ENCODE results near the gene PER2. TPM values are rescaled to one million over a fixed set of nuclear protein-coding genes. Genes with fewer than 3 reads are reported as not detected.
A peak's percentile ranks its signal among the peaks of the same experiment; 100 is the strongest.

Gene PER2
- total RNA-seq, 2 donors from 2014 or later, result 5.2 to 9.4 TPM

DNA sequence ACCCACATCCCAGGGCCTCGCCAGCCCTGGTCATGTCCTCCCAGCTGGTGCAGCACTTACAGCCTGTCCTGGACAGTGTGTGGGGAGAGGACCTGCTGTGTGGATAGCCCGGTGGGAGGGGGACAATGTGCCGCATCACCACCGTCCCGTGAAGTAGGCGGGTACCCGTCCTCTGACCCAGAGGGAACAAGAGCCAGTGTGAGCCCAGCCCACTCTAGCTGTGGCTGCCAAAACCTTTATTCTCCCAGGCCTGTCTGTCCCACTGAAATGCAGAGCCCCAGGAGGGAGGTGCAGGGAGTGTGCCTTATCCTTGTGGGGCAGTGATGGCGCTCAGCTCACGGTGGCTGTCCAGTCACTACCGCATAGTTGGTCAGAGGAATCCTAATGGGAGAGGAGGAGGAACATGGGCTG is 33.6 kb upstream of the PER2 start:
- no peak for DNase-seq (ENCODE audit: low spot score)
- H3K27me3 ChIP-seq, result no peaks in the 10 kb centered on the region
- no peak overlapping the region for H3K4me3 ChIP-seq
- H3K27ac ChIP-seq, result no peak overlapping the region
- no peaks in the 10 kb centered on the region for H3K9me3 ChIP-seq
- H3K4me1 ChIP-seq, result peaks cover 0 to 21% of the 10 kb centered on the region in 2 donors
- H3K36me3 ChIP-seq, result peaks cover 3% of the 10 kb centered on the region
- TF ChIP-seq, protein P1, sequence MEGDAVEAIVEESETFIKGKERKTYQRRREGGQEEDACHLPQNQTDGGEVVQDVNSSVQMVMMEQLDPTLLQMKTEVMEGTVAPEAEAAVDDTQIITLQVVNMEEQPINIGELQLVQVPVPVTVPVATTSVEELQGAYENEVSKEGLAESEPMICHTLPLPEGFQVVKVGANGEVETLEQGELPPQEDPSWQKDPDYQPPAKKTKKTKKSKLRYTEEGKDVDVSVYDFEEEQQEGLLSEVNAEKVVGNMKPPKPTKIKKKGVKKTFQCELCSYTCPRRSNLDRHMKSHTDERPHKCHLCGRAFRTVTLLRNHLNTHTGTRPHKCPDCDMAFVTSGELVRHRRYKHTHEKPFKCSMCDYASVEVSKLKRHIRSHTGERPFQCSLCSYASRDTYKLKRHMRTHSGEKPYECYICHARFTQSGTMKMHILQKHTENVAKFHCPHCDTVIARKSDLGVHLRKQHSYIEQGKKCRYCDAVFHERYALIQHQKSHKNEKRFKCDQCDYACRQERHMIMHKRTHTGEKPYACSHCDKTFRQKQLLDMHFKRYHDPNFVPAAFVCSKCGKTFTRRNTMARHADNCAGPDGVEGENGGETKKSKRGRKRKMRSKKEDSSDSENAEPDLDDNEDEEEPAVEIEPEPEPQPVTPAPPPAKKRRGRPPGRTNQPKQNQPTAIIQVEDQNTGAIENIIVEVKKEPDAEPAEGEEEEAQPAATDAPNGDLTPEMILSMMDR (IDR thresholded peaks at IDR 0.05), result no peak

DNA sequence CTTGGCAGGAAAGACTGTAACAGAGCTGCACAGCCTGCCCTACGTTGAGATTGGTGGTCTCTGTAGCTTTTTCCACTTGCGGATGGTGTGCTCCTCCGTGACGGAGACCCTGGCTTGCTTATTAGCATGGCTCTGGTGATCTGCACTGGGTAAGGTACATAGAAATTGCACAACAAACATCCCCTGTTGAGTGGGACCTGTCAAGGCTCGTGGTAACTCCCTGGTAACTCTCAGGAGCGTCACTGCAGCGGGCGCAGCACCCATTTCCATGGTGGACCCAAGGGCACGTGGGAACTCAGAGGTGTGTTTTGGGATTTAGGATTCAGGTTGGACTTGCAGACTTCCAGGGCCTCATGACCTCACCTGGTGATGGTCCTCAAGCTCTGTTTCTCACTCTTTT is 33.1 kb upstream of the PER2 start:
- Histone ChIP-seq H3K27ac (no peak overlapping the region), H3K27me3 (no peaks in the 10 kb centered on the region), H3K4me3 (peak overlapping the region in 1 of 2 donors; percentile 84), H3K36me3 (peaks cover 3% of the 10 kb centered on the region), H3K9me3 (no peaks in the 10 kb centered on the region), H3K4me1 (peaks cover 0 to 21% of the 10 kb centered on the region in 2 donors)
- no peak for DNase-seq (ENCODE audit: low spot score)
- TF ChIP-seq, protein P1 (IDR thresholded peaks at IDR 0.05), result no peak

DNA sequence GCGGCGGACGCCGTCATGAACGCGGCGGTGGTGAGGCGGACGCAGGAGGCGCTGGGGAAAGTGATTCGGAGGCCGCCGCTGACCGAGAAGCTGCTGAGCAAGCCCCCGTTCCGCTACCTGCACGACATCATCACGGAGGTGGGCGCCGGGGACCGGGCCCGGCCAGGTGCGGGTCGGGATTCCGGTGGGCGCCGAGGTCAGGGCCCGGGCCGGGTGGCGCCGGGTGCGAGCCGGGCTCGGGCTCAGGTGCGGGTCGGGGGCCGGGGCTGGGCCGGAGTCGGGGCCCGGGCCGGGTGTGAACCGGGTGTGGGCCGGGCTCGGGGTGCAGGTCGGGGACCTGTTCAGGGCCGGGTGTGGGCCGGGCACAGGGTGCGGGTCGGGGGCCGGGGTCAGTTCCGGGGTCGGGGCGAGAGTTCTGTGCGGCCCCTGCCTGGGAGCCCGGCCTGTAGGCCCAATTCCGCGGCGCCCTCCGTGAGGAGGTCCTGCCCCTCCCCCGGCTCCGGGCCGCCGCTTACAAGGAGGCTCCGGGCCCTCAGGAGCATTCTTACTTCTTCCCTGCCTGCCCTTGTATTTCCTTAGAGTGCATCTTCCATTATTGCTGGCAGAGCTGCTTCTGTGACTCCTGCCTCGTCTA is 32.4 kb upstream of the PER2 start:
- TF ChIP-seq, protein P1 (IDR thresholded peaks at IDR 0.05), result no peak
- DNase-seq (ENCODE audit: low spot score), result no peak

DNA sequence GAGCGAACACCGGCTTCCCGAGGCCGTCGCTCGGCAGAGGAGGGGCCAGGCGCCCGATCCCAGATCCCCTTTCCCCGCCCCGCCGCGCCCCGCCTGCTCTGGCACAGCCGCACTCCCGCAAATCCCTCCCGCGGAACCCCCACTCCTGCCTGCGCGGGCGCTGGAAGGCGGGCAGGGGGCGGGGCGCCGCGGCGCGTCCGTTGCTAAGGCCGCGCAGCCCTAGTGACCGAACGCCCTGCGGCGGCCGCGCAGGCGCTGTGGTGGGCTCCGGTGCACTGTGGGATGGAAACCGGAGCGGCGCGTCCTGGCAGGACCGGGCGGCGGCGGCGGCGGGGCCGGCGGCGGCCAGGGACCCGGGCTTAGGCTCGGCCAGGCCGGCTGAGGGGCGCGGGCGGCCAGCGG is 31.8 kb upstream of the PER2 start, which contains the start of gene TRAF3IP1:
Gene TRAF3IP1, plus strand, starts transcription at position 273 of the 402 bp plus-strand sequence. CDS start 145 bp downstream, outside the sequence.
- Histone ChIP-seq H3K27ac (peak within 1 kb of the TSS; percentile 48 to 72), H3K36me3 (no peaks in the 10 kb centered on the region), H3K9me3 (no peaks in the 10 kb centered on the region), H3K4me3 (peak within 1 kb of the TSS; percentile 84 to 93), H3K4me1 (peaks cover 0 to 21% of the 10 kb centered on the region in 2 donors), H3K27me3 (no peaks in the 10 kb centered on the region)
- TF ChIP-seq, protein P1 (IDR thresholded peaks at IDR 0.05), result no peak
- DNase-seq (ENCODE audit: low spot score), result peak; percentile 91

More for the DNA sequence above, 32.4 kb upstream of the PER2 start:
- Histone ChIP-seq H3K27ac (peak overlapping the region; percentile 26 to 48), H3K4me1 (peaks cover 0 to 21% of the 10 kb centered on the region in 2 donors), H3K36me3 (no peaks in the 10 kb centered on the region), H3K4me3 (peak overlapping the region; percentile 84 to 93), H3K9me3 (no peaks in the 10 kb centered on the region), H3K27me3 (no peaks in the 10 kb centered on the region)

DNA sequence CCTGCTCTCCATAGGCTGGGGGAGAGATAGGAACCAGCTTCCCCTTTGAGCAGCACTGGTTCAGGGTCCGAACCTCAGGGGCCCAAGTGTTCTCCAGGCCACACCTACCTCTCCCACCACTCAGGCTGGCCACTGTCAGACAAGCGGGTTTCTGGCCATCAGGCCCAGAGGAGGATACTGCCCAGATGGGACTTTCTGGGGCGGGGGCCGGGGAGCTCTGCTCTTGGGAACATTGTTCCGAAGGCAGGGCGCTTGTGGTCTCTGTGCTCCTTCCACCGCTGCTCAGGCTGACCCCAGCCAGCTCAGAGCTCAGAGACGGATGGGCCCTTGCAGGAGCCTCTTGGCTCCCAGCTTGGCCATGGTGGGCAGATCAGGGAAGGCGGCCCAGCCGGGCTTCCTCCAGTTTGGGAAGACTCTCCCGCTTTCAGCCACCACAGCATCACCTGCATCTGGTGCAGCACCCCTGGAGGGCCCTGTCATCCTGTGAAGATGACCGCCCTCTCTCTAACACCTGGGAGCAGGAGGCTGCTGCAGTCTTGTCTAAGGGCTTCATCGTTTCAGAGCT is 26.7 kb upstream of the PER2 start:
- H3K36me3 ChIP-seq, result no peaks in the 10 kb centered on the region
- no peaks in the 10 kb centered on the region for H3K27me3 ChIP-seq
- DNase-seq (ENCODE audit: low spot score), result no peak
- H3K9me3 ChIP-seq, result no peaks in the 10 kb centered on the region
- no peak overlapping the region for H3K4me3 ChIP-seq
- peaks cover 0 to 8% of the 10 kb centered on the region in 2 donors for H3K4me1 ChIP-seq
- TF ChIP-seq, protein P1 (IDR thresholded peaks at IDR 0.05), result no peak
- H3K27ac ChIP-seq, result no peak overlapping the region

All from right atrium auricular region (tissue), 2 donors.